ENCODE data around the gene HOXD12. TPM values are rescaled to one million over a fixed set of nuclear protein-coding genes. Genes with fewer than 3 reads are reported as not detected.
A peak's percentile ranks its signal among the peaks of the same experiment; 100 is the strongest.

Gene HOXD12
- total and polyA plus RNA-seq, 7 donors = not detected

DNA sequence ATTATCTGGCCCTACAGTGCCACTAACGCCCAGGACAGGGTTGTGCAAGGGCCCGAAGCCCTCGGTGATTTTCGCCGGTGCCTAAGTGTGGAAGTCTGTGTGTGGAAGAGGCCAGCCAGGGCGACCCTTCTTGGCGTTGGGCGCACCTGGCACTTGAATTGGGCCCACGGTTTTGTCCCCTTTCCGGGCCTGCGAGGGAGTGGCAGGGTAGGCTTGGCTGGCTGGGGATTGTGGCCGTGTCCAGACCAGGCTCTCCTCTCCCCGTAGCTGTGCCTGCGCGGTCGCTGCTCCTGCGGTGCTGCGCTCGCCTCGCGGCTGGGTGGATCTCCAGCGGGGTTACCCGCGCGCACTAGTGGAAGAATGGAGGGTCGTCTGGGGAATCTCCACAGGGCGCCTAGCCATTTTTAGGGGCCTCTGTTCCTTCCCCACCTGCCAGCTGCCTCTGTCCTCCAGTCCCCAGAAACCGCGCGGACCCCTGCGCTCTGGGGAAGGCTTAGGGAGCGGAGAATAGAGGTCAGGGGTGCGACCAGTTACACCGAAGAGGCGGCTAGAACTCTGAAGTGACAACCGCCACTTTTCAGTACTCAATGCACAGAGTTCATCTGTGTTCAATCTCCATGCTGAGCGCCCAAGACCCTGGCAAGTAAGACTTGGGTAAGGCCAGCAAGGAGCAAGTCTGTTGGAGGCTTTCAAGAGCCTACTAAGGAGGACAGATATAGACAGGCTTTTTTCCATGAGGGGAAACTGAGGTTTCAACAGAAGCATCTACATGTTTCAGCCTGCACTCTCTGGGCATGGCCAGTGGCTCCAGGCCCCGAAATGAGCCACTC is 31.8 kb upstream of the HOXD12 start:
- Histone ChIP-seq H3K36me3 (ENCODE audit: insufficient read depth in 1 of 2, low read depth in 1 of 2) (no peaks in the 10 kb centered on the region), H3K9me3 (no peaks in the 10 kb centered on the region), H3K27me3 (ENCODE audit: insufficient read depth in 3 of 3, low read length in 2 of 3) (peaks cover 0 to 82% (median 35%) of the 10 kb centered on the region in 3 donors), H3K4me3 (peak overlapping the region; percentile 61), H3K27ac (no peak overlapping the region), H3K4me1 (peaks cover 17% of the 10 kb centered on the region)
- TF ChIP-seq, protein P1, sequence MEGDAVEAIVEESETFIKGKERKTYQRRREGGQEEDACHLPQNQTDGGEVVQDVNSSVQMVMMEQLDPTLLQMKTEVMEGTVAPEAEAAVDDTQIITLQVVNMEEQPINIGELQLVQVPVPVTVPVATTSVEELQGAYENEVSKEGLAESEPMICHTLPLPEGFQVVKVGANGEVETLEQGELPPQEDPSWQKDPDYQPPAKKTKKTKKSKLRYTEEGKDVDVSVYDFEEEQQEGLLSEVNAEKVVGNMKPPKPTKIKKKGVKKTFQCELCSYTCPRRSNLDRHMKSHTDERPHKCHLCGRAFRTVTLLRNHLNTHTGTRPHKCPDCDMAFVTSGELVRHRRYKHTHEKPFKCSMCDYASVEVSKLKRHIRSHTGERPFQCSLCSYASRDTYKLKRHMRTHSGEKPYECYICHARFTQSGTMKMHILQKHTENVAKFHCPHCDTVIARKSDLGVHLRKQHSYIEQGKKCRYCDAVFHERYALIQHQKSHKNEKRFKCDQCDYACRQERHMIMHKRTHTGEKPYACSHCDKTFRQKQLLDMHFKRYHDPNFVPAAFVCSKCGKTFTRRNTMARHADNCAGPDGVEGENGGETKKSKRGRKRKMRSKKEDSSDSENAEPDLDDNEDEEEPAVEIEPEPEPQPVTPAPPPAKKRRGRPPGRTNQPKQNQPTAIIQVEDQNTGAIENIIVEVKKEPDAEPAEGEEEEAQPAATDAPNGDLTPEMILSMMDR (IDR thresholded peaks at IDR 0.05) = no peak
- intact Hi-C loops (cut with DNase I) = no loop called here
- 6 to 14% (median 6%) methylated on average over 37 to 38 of the region's 38 CpGs for WGBS, 3 donors
- DNase-seq (no peak), ATAC-seq (peak; percentile 71 to 85 (median 79))

DNA sequence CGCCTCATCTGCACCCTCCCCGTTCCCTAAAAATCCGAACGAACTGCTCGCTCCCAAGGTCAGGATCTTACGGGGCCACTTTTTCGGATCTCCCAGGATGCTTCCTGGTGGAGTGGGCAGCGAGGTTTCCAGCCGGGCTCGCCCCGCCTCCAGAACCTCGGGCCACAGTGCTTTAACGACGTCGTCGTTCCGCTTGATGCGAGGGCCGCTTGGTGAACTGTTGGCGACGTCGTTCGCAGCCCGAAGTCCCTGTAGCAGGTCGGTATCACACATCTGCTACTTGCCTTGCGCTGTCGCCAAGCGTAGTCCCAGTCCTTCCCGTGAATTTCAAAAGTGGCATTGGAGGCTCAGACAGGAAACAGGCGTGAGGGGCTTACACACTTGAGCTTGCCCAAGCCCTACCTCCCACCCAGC is 31.2 kb upstream of the HOXD12 start:
- Histone ChIP-seq H3K4me1 (peaks cover 17% of the 10 kb centered on the region), H3K27me3 (ENCODE audit: insufficient read depth in 3 of 3, low read length in 2 of 3) (peaks cover 0 to 87% (median 40%) of the 10 kb centered on the region in 3 donors), H3K27ac (no peak overlapping the region), H3K36me3 (ENCODE audit: insufficient read depth in 1 of 2, low read depth in 1 of 2) (no peaks in the 10 kb centered on the region), H3K9me3 (no peaks in the 10 kb centered on the region), H3K4me3 (peak overlapping the region; percentile 61)
- DNase-seq = no peak
- intact Hi-C loops (cut with DNase I) = no loop called here
- WGBS, 3 donors = 6 to 12% (median 11%) methylated on average over 30 of the region's 30 CpGs
- peak in 3 of 4 donors; percentile 17 to 28 (median 27) for ATAC-seq
- TF ChIP-seq, protein P1 (IDR thresholded peaks at IDR 0.05) = no peak

DNA sequence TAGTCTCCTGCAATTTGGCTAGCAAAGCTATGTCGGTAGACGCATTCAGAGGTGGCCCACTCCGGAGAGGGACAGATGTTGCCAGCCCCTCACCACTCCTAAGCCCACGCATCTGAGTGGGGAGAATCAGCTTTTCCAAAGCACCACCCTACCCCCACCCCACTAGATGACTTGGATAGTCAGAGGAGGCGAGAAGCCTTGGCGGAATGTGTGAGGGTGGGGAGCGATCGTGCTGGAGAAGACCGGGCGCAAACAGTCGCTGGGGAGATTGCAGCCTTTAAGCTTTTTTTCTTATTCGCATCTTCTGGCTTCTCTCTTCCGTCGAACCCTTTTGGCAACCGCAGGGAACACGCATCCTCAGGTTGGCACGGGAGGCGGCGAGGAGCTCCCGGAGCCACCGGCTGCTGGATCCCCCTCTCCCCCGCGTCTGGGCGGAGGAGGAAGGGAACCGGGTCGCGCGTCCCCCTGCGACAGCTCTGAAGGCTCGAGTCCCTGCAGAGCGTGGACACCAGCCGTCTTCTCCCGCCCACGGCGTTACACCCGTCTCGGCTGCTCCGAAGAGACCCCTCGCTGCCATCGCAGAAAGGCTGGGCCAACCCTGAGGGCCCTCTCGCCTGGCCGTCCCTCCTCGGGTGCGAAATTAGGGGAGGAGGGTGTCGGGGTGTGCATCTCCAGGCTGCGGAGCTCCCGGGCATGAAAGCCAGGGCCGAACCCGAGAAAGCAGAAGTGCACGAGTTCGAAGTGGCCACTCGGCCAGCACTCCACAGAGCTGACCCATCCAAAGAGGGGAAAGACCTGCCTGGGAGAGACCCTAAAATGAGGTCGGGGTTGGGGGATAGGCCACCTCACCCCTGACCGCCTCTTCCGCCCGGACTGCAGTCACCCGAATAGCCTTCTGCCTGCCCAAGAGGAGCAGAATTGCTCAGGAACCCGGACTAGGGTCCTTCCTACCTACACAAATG is 28.0 kb upstream of the HOXD12 start:
- TF ChIP-seq, protein P1 (IDR thresholded peaks at IDR 0.05) = no peak
- intact Hi-C loops (cut with DNase I) = no loop called here
- no peak overlapping the region for H3K4me3 ChIP-seq
- H3K9me3 ChIP-seq = no peaks in the 10 kb centered on the region
- H3K27ac ChIP-seq = no peak overlapping the region
- ATAC-seq (no peak), DNase-seq (no peak)
- H3K4me1 ChIP-seq = peaks cover 17% of the 10 kb centered on the region
- 16 to 26% (median 22%) methylated on average over 43 to 58 of the region's 58 CpGs for WGBS, 3 donors
- no peaks in the 10 kb centered on the region for H3K36me3 ChIP-seq (ENCODE audit: insufficient read depth in 1 of 2, low read depth in 1 of 2)
- peaks cover 8 to 100% (median 49%) of the 10 kb centered on the region in 3 donors for H3K27me3 ChIP-seq (ENCODE audit: insufficient read depth in 3 of 3, low read length in 2 of 3)

DNA sequence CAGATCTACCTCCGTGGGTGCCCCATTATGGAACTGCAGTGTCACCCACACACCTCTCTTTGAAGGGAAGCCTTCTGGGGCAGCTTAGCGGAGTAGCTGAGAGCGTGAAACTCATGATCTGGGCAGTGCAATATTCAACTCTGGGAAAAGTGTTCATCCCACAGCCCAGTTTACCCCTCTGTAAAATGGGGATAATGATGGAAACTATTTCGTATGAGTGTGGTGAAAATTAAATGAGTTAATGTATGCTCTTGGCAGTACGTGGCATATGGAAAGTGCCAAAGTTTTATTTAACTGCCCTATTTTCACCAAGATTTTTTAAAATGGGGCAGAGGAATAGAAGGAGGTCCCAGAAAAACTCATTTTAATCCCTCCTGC is 27.3 kb upstream of the HOXD12 start:
- ATAC-seq = no peak
- no peak overlapping the region for H3K4me3 ChIP-seq
- 47 to 61% (median 49%) methylated on average over 5 of the region's 5 CpGs for WGBS, 3 donors
- no peak overlapping the region for H3K27ac ChIP-seq
- H3K36me3 ChIP-seq (ENCODE audit: insufficient read depth in 1 of 2, low read depth in 1 of 2) = no peaks in the 10 kb centered on the region
- peaks cover 8 to 100% (median 46%) of the 10 kb centered on the region in 3 donors for H3K27me3 ChIP-seq (ENCODE audit: insufficient read depth in 3 of 3, low read length in 2 of 3)
- TF ChIP-seq, protein P1 (IDR thresholded peaks at IDR 0.05) = no peak
- intact Hi-C loops (cut with DNase I) = no loop called here
- no peak for DNase-seq
- H3K4me1 ChIP-seq = peaks cover 11% of the 10 kb centered on the region
- H3K9me3 ChIP-seq = no peaks in the 10 kb centered on the region
